H9 (cell line): ENCODE data around the gene ART4. TPM values are rescaled to one million over a fixed set of nuclear protein-coding genes. Genes with fewer than 3 reads are reported as not detected.

Experiments used
- DNase-seq: peaks from one replicate; pipeline ENCODE4 v3.0.0-alpha.2; 2017
- H2AFZ ChIP-seq: one replicate; pipeline ENCODE4 v1.6.1; 2013; ENCODE audit warnings: mild to moderate bottlenecking, low read length, control low read depth, moderate library complexity
- H2AK5ac ChIP-seq: 2 replicates; pipeline ENCODE4 v1.6.1; 2013; ENCODE audit warnings: low read length, control low read depth, mixed read lengths; ENCODE audit not compliant: insufficient read length
- H2BK120ac ChIP-seq: one replicate; pipeline ENCODE4 v1.6.1; 2013; ENCODE audit warnings: low read depth, mild to moderate bottlenecking, low read length, control low read depth, inconsistent platforms; ENCODE audit not compliant: poor library complexity, severe bottlenecking
- H2BK12ac ChIP-seq: 2 replicates; pipeline ENCODE4 v1.6.1; 2013; ENCODE audit warnings: low read length, control low read depth, mixed read lengths, low read depth; ENCODE audit not compliant: insufficient read length
- H2BK15ac ChIP-seq: 2 replicates; pipeline ENCODE4 v1.6.1; 2013; ENCODE audit warnings: low read depth, low read length, control low read depth
- H2BK20ac ChIP-seq: one replicate; pipeline ENCODE4 v1.6.1; 2013; ENCODE audit warnings: low read depth, mild to moderate bottlenecking, low read length, control low read depth, inconsistent platforms; ENCODE audit not compliant: poor library complexity, severe bottlenecking
- H2BK5ac ChIP-seq: 2 replicates; pipeline ENCODE4 v1.6.1; 2013; ENCODE audit warnings: low read length, control low read depth, mixed read lengths; ENCODE audit not compliant: insufficient read length
- H3K14ac ChIP-seq: 2 replicates; pipeline ENCODE4 v1.6.1; 2013; ENCODE audit warnings: low read length, control low read depth; ENCODE audit not compliant: insufficient read depth
- H3K18ac ChIP-seq: 2 replicates; pipeline ENCODE4 v1.6.1; 2013; ENCODE audit warnings: low read depth, mild to moderate bottlenecking, mixed read lengths, low read length, control low read depth; ENCODE audit not compliant: insufficient read length
- H3K23ac ChIP-seq: 2 replicates; pipeline ENCODE4 v1.6.1; 2013; ENCODE audit warnings: low read length, control low read depth, mixed read lengths, low read depth; ENCODE audit not compliant: insufficient read length
- H3K23me2 ChIP-seq: 2 replicates; pipeline ENCODE4 v1.6.1; 2013; ENCODE audit warnings: low read depth, mild to moderate bottlenecking, mixed read lengths, low read length, control low read depth; ENCODE audit not compliant: insufficient read length, poor library complexity, severe bottlenecking
- H3K27ac ChIP-seq: 2 replicates; pipeline ENCODE4 v1.5.1; 2013; ENCODE audit warnings: low read length, control low read depth, mixed read lengths, low read depth; ENCODE audit not compliant: insufficient read length
- H3K27me3 ChIP-seq: 2 replicates; pipeline ENCODE4 v1.6.1; 2013; ENCODE audit warnings: low read length, control low read depth, inconsistent platforms; ENCODE audit not compliant: insufficient read depth
- H3K4ac ChIP-seq: 2 replicates; pipeline ENCODE4 v1.6.1; 2013; ENCODE audit warnings: low read depth, mild to moderate bottlenecking, control low read depth, inconsistent platforms, low read length, moderate library complexity
- H3K4me1 ChIP-seq: 2 replicates; pipeline ENCODE4 v1.6.1; 2013; ENCODE audit warnings: low read length, control low read depth, inconsistent platforms; ENCODE audit not compliant: insufficient read depth
- H3K4me2 ChIP-seq: 2 replicates; pipeline ENCODE4 v1.6.1; 2013; ENCODE audit warnings: low read length, control low read depth, mixed read lengths; ENCODE audit not compliant: insufficient read length, insufficient read depth
- H3K56ac ChIP-seq: 2 replicates; pipeline ENCODE4 v1.6.1; 2013; ENCODE audit warnings: low read depth, mild to moderate bottlenecking, mixed read lengths, low read length, control low read depth; ENCODE audit not compliant: insufficient read length
- H3K79me1 ChIP-seq: 2 replicates; pipeline ENCODE4 v1.6.1; 2013; ENCODE audit warnings: low read depth, mild to moderate bottlenecking, moderate library complexity, low read length, control low read depth, inconsistent platforms; ENCODE audit not compliant: insufficient read depth, poor library complexity, severe bottlenecking
- H3K79me2 ChIP-seq: 2 replicates; pipeline ENCODE4 v1.6.1; 2013; ENCODE audit warnings: low read length, control low read depth, inconsistent platforms; ENCODE audit not compliant: insufficient read depth
- H3K9ac ChIP-seq: 2 replicates; pipeline ENCODE4 v1.6.1; 2013; ENCODE audit warnings: low read length, control low read depth, mixed read lengths; ENCODE audit not compliant: insufficient read length; ENCODE audit errors: extremely low read depth
- H3K9me3 ChIP-seq: one replicate; pipeline ENCODE4 v1.6.1; 2013; ENCODE audit warnings: low read depth, low read length, inconsistent platforms; ENCODE audit not compliant: control insufficient read depth
- H3T11ph ChIP-seq: one replicate; pipeline ENCODE4 v1.6.1; 2013; ENCODE audit warnings: mild to moderate bottlenecking, low read length, control low read depth, inconsistent platforms
- H4K20me1 ChIP-seq: one replicate; pipeline ENCODE4 v1.6.1; 2013; ENCODE audit not compliant: control insufficient read depth, insufficient read length, insufficient read depth
- H4K5ac ChIP-seq: 2 replicates; pipeline ENCODE4 v1.6.1; 2013; ENCODE audit warnings: low read depth, mild to moderate bottlenecking, mixed read lengths, low read length, control low read depth; ENCODE audit not compliant: insufficient read length
- H4K8ac ChIP-seq: replicated peaks from 2 replicates; pipeline ENCODE4 v1.6.1; 2013; ENCODE audit warnings: low read length, control low read depth, mixed read lengths, low read depth; ENCODE audit not compliant: insufficient read length
- H4K91ac ChIP-seq: 2 replicates; pipeline ENCODE4 v1.6.1; 2013; ENCODE audit warnings: low read depth, mild to moderate bottlenecking, moderate library complexity, mixed read lengths, low read length, control low read depth; ENCODE audit not compliant: insufficient read length
- H3K27ac Mint-ChIP-seq, 3 experiments: 2 replicates in 2 of 3; 3 replicates in 1 of 3; pipeline ENCODE4 v1.8.0; 2020 to 2021; ENCODE audit warnings: mixed read lengths in 3 of 3, mild to moderate bottlenecking in 1 of 3, moderate library complexity in 1 of 3
- H3K27me3 Mint-ChIP-seq: 2 replicates; pipeline ENCODE4 v1.8.0; 2021; ENCODE audit warnings: low read depth, mild to moderate bottlenecking, moderate library complexity, mixed read lengths
- H3K36me3 Mint-ChIP-seq, 3 experiments: 2 replicates in 2 of 3; 3 replicates in 1 of 3; pipeline ENCODE4 v1.8.0; 2020 to 2021; ENCODE audit warnings: low read depth in 3 of 3, mixed read lengths in 3 of 3; ENCODE audit not compliant: insufficient read depth in 1 of 3
- H3K4me1 Mint-ChIP-seq, 2 experiments: 2 replicates each; pipeline ENCODE4 v1.8.0; 2020; ENCODE audit warnings: mixed read lengths in 2 of 2
- H3K4me3 Mint-ChIP-seq, 2 experiments: 2 replicates in 1 of 2; 3 replicates in 1 of 2; pipeline ENCODE4 v1.8.0; 2020 to 2021; ENCODE audit warnings: mild to moderate bottlenecking in 2 of 2, mixed read lengths in 2 of 2, moderate library complexity in 1 of 2
- H3K9me3 Mint-ChIP-seq, 2 experiments: 2 replicates in 1 of 2; 3 replicates in 1 of 2; pipeline ENCODE4 v1.8.0; 2020; ENCODE audit warnings: mild to moderate bottlenecking in 2 of 2, mixed read lengths in 2 of 2, moderate library complexity in 1 of 2
- total RNA-seq: library from RNA; stranded (reverse); gene quantifications from 2 replicates; pipeline ENCODE4 v1.2.1, GENCODE V29; 2021
- TF ChIP-seq, protein P1 (sequence below): fragments of 200-600 bp; sonication (generic); conservative IDR thresholded peaks from 3 replicates; pipeline ENCODE4 v1.8.0; 2021; ENCODE audit warnings: antibody characterized with exemption, mild to moderate bottlenecking

Gene ART4
- total RNA-seq, 1 experiment from 2014 or later, result not detected

DNA sequence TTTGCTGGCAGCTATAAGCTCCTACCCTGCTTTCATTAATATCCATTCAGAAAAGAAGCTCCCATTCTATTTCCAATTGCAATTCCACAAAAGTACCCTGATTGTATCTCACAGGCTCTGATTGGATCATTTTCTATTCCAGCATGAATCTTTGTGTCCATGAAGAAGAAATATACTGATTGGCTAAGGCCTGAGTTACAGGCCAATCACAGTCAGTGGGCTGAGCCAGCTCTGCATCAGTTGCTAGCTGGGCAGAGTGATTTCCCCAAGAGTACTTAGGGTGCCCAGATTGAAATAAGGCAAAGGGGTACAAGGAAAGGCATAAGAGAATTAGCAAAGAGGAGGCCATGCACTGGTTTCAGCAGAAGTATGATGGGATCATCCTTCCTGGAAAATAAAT lies 14.4 kb downstream of the ART4 start:
- Histone ChIP-seq H3K4ac (no peak overlapping the region), H2AFZ (no peak overlapping the region), H3K23ac (no peak overlapping the region), H3K27ac (no peak overlapping the region), H4K5ac (no peak overlapping the region), H3K4me1 (no peaks in the 10 kb centered on the region; the same call in 1 of the 2 replicates), H2BK12ac (no peak overlapping the region), H4K91ac (no peak overlapping the region), H2BK20ac (no peak overlapping the region), H2BK15ac (no peak overlapping the region), H3K14ac (no peak overlapping the region), H3K4me2 (no peak overlapping the region), H2BK5ac (no peak overlapping the region), H2BK120ac (no peak overlapping the region), H3K56ac (no peak overlapping the region), H3T11ph (no peak overlapping the region), H3K9me3 (no peaks in the 10 kb centered on the region), H3K79me2 (no peaks in the 10 kb centered on the region; the same call in 1 of the 2 replicates), H3K79me1 (no peaks in the 10 kb centered on the region), H2AK5ac (no peak overlapping the region), H4K8ac (no peak overlapping the region), H4K20me1 (no peaks in the 10 kb centered on the region), H3K18ac (no peak overlapping the region), H3K27me3 (no peaks in the 10 kb centered on the region), H3K23me2 (no peaks in the 10 kb centered on the region), H3K9ac (no peak overlapping the region)
- H3K4me1 Mint-ChIP-seq, result peaks cover 3 to 6% of the 10 kb centered on the region in 2 experiments; a peak in 2 of 4 replicates
- TF ChIP-seq, protein P1, sequence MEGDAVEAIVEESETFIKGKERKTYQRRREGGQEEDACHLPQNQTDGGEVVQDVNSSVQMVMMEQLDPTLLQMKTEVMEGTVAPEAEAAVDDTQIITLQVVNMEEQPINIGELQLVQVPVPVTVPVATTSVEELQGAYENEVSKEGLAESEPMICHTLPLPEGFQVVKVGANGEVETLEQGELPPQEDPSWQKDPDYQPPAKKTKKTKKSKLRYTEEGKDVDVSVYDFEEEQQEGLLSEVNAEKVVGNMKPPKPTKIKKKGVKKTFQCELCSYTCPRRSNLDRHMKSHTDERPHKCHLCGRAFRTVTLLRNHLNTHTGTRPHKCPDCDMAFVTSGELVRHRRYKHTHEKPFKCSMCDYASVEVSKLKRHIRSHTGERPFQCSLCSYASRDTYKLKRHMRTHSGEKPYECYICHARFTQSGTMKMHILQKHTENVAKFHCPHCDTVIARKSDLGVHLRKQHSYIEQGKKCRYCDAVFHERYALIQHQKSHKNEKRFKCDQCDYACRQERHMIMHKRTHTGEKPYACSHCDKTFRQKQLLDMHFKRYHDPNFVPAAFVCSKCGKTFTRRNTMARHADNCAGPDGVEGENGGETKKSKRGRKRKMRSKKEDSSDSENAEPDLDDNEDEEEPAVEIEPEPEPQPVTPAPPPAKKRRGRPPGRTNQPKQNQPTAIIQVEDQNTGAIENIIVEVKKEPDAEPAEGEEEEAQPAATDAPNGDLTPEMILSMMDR, result no peak
- DNase-seq, result peak; percentile 57
- H3K4me3 Mint-ChIP-seq, result no peak overlapping the region
- H3K27ac Mint-ChIP-seq, result no peak overlapping the region
- no peaks in the 10 kb centered on the region for H3K36me3 Mint-ChIP-seq
- no peaks in the 10 kb centered on the region for H3K9me3 Mint-ChIP-seq
- H3K27me3 Mint-ChIP-seq, result no peaks in the 10 kb centered on the region
